22Rv1 (cell line): ENCODE data around the gene ZNF862.

Experiments used
- CTCF ChIP-seq: fragments of 450-650 bp; IDR thresholded peaks from 2 replicates; pipeline ENCODE4 v1.5.1; 2017; ENCODE audit warnings: mild to moderate bottlenecking
- ZFX ChIP-seq: fragments of 450-650 bp; IDR thresholded peaks from 2 replicates; pipeline ENCODE4 v1.6.1; 2017; ENCODE audit warnings: antibody characterized with exemption, borderline replicate concordance

DNA sequence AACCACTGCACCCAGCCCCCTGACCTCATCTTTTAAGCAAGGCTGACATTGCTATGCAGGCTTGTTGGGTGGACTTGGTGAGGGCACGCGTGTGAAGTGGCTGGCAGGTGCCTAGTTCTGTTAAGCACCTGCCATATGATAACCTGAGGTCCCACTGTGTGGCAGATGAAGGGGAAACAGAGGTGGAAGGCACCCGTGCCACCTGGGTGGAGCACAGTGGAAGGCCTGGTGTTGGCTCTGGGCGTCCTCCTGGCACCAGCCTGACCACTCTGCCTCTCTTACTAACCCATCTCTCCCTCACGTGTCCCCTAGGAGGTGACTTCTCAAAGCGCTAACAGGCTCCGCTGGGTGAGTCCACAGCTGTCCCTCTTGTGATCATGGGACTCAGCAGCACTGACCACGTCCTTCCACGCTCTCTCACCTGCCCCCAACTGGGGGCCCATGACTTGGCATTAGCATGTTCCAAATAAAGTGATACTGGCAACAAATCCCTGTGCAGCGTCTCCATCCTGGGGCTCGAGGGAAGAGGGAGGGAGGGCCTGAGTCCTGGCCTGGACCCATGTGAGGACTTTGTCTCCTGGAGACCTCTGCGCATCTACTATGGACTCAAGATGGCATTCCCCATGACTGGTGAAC, 4.6 kb upstream of the ZNF862 start:
- TF ChIP-seq CTCF (no peak), ZFX (no peak)
